Measurements from ENCODE around the gene NPBWR2.

Gene NPBWR2

DNA sequence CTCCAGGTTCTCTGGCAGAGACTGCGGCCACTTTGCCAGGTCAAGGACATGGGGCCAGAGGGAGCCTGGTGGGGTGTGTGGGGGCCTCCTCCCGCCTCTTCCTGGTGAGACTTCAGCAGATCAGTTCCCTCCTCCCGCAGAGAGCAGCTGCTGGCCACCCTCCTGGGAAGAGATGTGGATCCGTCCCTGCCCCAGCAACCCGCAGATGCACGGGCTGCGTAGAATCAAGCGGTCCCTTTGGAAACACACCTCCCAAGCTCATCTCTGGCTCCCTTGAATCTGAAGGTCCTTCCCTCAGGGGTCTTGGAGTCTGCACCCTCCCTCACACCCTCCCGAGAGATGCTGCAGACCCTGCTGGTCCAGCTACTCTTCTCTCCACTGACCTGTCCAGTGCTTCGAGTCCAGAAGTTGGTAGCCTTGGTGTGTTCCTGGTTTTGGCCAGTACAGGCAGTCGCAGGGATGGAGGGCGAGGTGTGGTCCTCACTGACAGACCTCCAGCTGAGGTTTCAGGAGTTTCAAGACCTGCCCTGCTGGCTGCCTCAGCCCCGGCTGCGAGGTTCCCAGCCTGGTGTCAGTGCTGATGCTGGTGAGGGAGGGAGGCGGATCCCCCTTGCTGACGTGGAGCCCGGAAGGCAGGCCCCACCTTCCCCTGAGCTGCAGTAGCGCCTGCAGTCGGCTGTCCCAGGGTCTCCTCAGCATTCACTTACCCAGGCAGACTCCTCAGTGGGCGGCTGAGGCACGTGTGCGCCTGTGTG is at the start of gene NPBWR2:
Gene NPBWR2, minus strand, starts transcription at position 585 of the 755 bp plus-strand sequence. CDS start 734 bp downstream, outside the sequence.
- DNase-seq (ENCODE audit: extremely low read depth in 1 of 2, low read depth in 1 of 2), result no peak

- no peak for DNase-seq (ENCODE audit: extremely low read depth in 1 of 2, low read depth in 1 of 2)
Observed at GRCh38 chr20:64156136-64156885, 48.9 kb upstream of the NPBWR2 start.

GRCh38 chr20:64155258-64156135 is 48.1 kb upstream of the NPBWR2 start:
- no peak for DNase-seq (ENCODE audit: extremely low read depth in 1 of 2, low read depth in 1 of 2)

GRCh38 chr20:64154590-64155257 is 47.4 kb upstream of the NPBWR2 start:
- no peak for DNase-seq (ENCODE audit: extremely low read depth in 1 of 2, low read depth in 1 of 2)

GRCh38 chr20:64153861-64154589 is 46.7 kb upstream of the NPBWR2 start:
- DNase-seq (ENCODE audit: extremely low read depth in 1 of 2, low read depth in 1 of 2), result no peak

- DNase-seq (ENCODE audit: extremely low read depth in 1 of 2, low read depth in 1 of 2), result no peak
Observed at GRCh38 chr20:64153410-64153809, 46.0 kb upstream of the NPBWR2 start.

- DNase-seq (ENCODE audit: extremely low read depth in 1 of 2, low read depth in 1 of 2), result no peak
Observed at GRCh38 chr20:64152906-64153305, 45.5 kb upstream of the NPBWR2 start.

GRCh38 chr20:64151633-64152530 is 44.5 kb upstream of the NPBWR2 start:
- DNase-seq (ENCODE audit: extremely low read depth in 1 of 2, low read depth in 1 of 2), result no peak

- no peak for DNase-seq (ENCODE audit: extremely low read depth in 1 of 2, low read depth in 1 of 2)
Observed at GRCh38 chr20:64150756-64151632, 43.6 kb upstream of the NPBWR2 start.

DNA sequence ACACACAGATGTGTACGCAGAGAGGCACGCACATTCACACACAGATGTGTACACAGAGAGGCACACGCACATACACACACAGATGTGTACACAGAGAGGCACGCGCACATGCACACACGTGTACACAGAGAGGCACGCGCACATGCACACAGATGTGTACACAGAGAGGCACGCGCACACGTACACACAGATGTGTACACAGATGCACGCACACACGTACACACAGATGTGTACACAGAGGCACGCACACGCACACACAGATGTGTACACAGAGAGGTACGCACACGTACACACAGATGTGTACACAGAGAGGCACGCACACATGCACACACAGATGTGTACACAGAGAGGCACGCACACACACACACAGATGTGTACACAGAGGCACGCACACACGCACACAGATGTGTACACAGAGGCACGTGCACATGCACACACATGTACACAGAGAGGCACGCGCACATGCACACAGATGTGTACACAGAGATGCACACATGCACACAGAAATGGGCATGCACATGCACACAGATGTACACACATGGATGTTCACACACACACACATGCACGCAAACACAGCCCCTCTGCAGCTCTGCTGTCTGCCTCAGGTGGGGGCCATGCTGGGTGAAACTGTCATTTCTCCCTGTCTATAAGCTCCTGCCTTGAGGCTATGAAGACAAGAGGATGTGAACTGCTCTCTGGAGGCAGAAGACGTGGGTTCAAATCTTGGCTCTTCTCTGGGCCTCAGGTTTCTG is 42.6 kb upstream of the NPBWR2 start:
- no peak for DNase-seq (ENCODE audit: extremely low read depth in 1 of 2, low read depth in 1 of 2)

GRCh38 chr20:64149141-64149540 is 41.8 kb upstream of the NPBWR2 start:
- no peak for DNase-seq (ENCODE audit: extremely low read depth in 1 of 2, low read depth in 1 of 2)

- no peak for DNase-seq (ENCODE audit: extremely low read depth in 1 of 2, low read depth in 1 of 2)
Observed at GRCh38 chr20:64148581-64148980, 41.2 kb upstream of the NPBWR2 start.

DNA sequence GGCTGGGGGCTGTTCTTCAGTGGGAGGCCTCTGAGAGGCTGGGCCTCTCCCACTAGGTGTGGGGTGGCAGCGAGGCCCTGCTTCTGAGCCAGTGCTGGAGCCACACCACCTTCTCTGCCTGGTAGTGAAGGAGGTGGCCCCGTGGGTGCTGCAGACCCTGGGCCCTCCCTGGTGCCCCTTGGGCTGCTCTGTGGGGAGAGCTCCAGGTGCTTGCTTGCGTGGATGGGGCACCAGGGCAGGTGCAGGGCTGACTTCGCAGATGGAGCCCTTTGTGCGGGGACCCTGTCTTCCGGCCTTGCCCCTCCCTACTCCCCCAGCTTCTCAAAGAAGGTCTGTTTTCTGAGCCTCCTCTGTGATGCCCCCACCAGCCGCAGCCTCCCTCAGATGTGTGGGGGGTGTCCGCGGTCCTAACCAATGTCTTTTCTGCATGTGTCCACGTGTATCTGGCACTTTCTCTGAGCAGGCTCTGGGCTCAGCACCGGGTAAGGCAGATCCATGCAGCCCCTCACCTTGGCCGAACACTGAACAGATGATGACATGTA is 39.6 kb upstream of the NPBWR2 start:
- DNase-seq (ENCODE audit: extremely low read depth in 1 of 2, low read depth in 1 of 2), result no peak

GRCh38 chr20:64146301-64146935 is 39.1 kb upstream of the NPBWR2 start:
- no peak for DNase-seq (ENCODE audit: extremely low read depth in 1 of 2, low read depth in 1 of 2)

- no peak for DNase-seq (ENCODE audit: extremely low read depth in 1 of 2, low read depth in 1 of 2)
Observed at GRCh38 chr20:64145458-64146300, 38.3 kb upstream of the NPBWR2 start.
